Measurements from ENCODE around the gene C20orf141. TPM values are rescaled to one million over a fixed set of nuclear protein-coding genes. Genes with fewer than 3 reads are reported as not detected.
A peak's percentile ranks its signal among the peaks of the same experiment; 100 is the strongest.

C20orf141 gene
- total and polyA plus RNA-seq, 2 donors: 1.3 TPM; not detected in 1

DNA sequence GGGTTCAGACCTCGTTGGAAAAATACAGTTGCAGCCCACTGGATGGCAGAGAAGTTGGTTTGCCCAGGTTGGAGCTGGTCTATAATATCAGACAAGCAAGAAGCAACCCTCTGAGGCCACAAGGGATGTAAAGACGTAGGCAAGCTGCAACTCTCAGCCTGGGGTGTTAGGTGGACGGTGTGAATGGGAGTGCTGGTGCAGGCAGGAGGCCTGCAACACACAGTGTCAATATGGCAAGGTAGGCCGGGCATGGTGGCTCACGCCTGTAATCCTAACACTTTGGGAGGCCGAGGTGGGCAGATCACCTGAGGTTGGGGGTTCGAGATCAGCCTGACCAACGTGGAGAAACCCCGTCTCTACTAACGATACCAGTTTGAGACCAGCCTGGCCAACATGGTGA, 36.3 kb downstream of the C20orf141 start:
- peaks cover 0 to 5% of the 10 kb centered on the region in 2 donors for H3K4me1 ChIP-seq (ENCODE audit: control insufficient read depth in 2 of 2, insufficient read depth in 2 of 2, low read length in 2 of 2)
- H3K9me3 ChIP-seq (ENCODE audit: control insufficient read depth in 2 of 2, insufficient read depth in 1 of 2, low read length in 1 of 2): no peaks in the 10 kb centered on the region
- WGBS: 96% methylated on average over 10 of the region's 10 CpGs
- no peaks in the 10 kb centered on the region for H3K27me3 ChIP-seq (ENCODE audit: control insufficient read depth in 2 of 2, insufficient read depth in 1 of 2, low read length in 1 of 2)
- H3K4me3 ChIP-seq (ENCODE audit: low read length in 2 of 2): no peak overlapping the region
- no peak for DNase-seq (ENCODE audit: low read depth in 6 of 9, low spot score in 9 of 9)
- H3K27ac ChIP-seq (ENCODE audit: low read depth in 1 of 2, low read length in 1 of 2): no peak overlapping the region
- H3K36me3 ChIP-seq (ENCODE audit: control insufficient read depth in 2 of 2, insufficient read depth in 2 of 2, low read length in 1 of 2): no peaks in the 10 kb centered on the region

- no peaks in the 10 kb centered on the region for H3K4me1 ChIP-seq (ENCODE audit: control insufficient read depth in 2 of 2, insufficient read depth in 2 of 2, low read length in 2 of 2)
- no peaks in the 10 kb centered on the region for H3K27me3 ChIP-seq (ENCODE audit: control insufficient read depth in 2 of 2, insufficient read depth in 1 of 2, low read length in 1 of 2)
- no peak overlapping the region for H3K27ac ChIP-seq (ENCODE audit: low read depth in 1 of 2, low read length in 1 of 2)
- WGBS: 96% methylated on average over 2 of the region's 2 CpGs
- H3K9me3 ChIP-seq (ENCODE audit: control insufficient read depth in 2 of 2, insufficient read depth in 1 of 2, low read length in 1 of 2): no peaks in the 10 kb centered on the region
- H3K36me3 ChIP-seq (ENCODE audit: control insufficient read depth in 2 of 2, insufficient read depth in 2 of 2, low read length in 1 of 2): peaks cover 22 to 27% of the 10 kb centered on the region in 2 donors
- no peak overlapping the region for H3K4me3 ChIP-seq (ENCODE audit: low read length in 2 of 2)
- no peak for DNase-seq (ENCODE audit: low read depth in 6 of 9, low spot score in 9 of 9)
These were observed 43.8 kb downstream of the C20orf141 start for GRCh38 chr20:2858591-2858990.

DNA sequence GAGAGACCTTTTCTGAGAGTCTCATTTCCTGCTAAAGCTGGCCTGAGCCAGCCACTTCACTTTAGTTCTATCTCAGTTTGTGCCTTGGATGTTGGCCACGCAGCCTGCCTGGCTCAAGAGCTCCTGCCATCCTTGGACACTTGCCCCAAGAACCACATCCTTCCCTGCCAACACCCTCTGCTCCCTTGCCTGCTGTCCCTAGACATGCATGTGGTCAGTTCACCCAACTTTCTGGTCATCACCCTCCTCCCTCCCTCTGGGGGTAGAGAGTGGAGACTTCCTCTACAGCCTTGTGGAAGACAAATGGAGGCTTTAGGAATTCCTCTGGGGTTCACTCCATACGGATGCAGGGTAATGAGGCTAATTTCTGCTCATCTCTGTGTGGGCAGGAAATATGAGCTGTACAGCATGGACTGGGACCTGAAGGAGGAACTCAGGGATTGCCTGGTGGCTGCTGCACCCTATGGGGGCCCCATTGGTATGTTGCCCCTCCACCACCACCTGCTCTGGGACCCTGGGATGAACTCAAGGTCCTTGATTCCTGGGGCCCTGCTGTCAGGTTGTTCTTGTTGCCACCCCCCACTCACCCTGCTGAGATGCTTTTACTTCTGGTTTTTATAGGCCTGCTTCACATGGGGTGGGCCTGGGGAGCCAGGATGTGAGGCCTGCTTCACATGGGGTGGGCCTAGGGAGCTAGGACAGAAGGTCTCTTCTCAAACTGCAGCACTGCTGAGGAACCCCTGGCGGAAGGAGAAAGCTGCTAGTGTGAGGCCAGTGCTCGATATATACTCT, 44.7 kb downstream of the C20orf141 start:
- WGBS: 94% methylated on average over 4 of the region's 4 CpGs
- peaks cover 27 to 33% of the 10 kb centered on the region in 2 donors for H3K36me3 ChIP-seq (ENCODE audit: control insufficient read depth in 2 of 2, insufficient read depth in 2 of 2, low read length in 1 of 2)

GRCh38 chr20:2864626-2865025, 49.8 kb downstream of the C20orf141 start:
- Histone ChIP-seq H3K4me3 (ENCODE audit: low read length in 2 of 2) (no peak overlapping the region), H3K36me3 (ENCODE audit: control insufficient read depth in 2 of 2, insufficient read depth in 2 of 2, low read length in 1 of 2) (peaks cover 29 to 52% of the 10 kb centered on the region in 2 donors), H3K27ac (ENCODE audit: low read depth in 1 of 2, low read length in 1 of 2) (no peak overlapping the region), H3K27me3 (ENCODE audit: control insufficient read depth in 2 of 2, insufficient read depth in 1 of 2, low read length in 1 of 2) (no peaks in the 10 kb centered on the region), H3K4me1 (ENCODE audit: control insufficient read depth in 2 of 2, insufficient read depth in 2 of 2, low read length in 2 of 2) (peaks cover 0 to 21% of the 10 kb centered on the region in 2 donors), H3K9me3 (ENCODE audit: control insufficient read depth in 2 of 2, insufficient read depth in 1 of 2, low read length in 1 of 2) (no peaks in the 10 kb centered on the region)
- WGBS: 99% methylated on average over 12 of the region's 12 CpGs
- DNase-seq (ENCODE audit: low read depth in 6 of 9, low spot score in 9 of 9): no peak

More for the DNA sequence above, 44.7 kb downstream of the C20orf141 start:
- Histone ChIP-seq H3K27me3 (ENCODE audit: control insufficient read depth in 2 of 2, insufficient read depth in 1 of 2, low read length in 1 of 2) (no peaks in the 10 kb centered on the region), H3K27ac (ENCODE audit: low read depth in 1 of 2, low read length in 1 of 2) (no peak overlapping the region), H3K4me1 (ENCODE audit: control insufficient read depth in 2 of 2, insufficient read depth in 2 of 2, low read length in 2 of 2) (no peaks in the 10 kb centered on the region), H3K4me3 (ENCODE audit: low read length in 2 of 2) (no peak overlapping the region), H3K9me3 (ENCODE audit: control insufficient read depth in 2 of 2, insufficient read depth in 1 of 2, low read length in 1 of 2) (no peaks in the 10 kb centered on the region)
- DNase-seq (ENCODE audit: low read depth in 6 of 9, low spot score in 9 of 9): no peak

GRCh38 chr20:2865101-2865500, 50.3 kb downstream of the C20orf141 start:
- 96% methylated on average over 10 of the region's 10 CpGs for WGBS
- Histone ChIP-seq H3K27ac (ENCODE audit: low read depth in 1 of 2, low read length in 1 of 2) (peak overlapping the region; percentile 0 to 26), H3K27me3 (ENCODE audit: control insufficient read depth in 2 of 2, insufficient read depth in 1 of 2, low read length in 1 of 2) (no peaks in the 10 kb centered on the region), H3K36me3 (ENCODE audit: control insufficient read depth in 2 of 2, insufficient read depth in 2 of 2, low read length in 1 of 2) (peaks cover 28 to 49% of the 10 kb centered on the region in 2 donors), H3K4me3 (ENCODE audit: low read length in 2 of 2) (no peak overlapping the region), H3K4me1 (ENCODE audit: control insufficient read depth in 2 of 2, insufficient read depth in 2 of 2, low read length in 2 of 2) (peaks cover 0 to 21% of the 10 kb centered on the region in 2 donors), H3K9me3 (ENCODE audit: control insufficient read depth in 2 of 2, insufficient read depth in 1 of 2, low read length in 1 of 2) (no peaks in the 10 kb centered on the region)
- DNase-seq (ENCODE audit: low read depth in 6 of 9, low spot score in 9 of 9): no peak

Other genes starting within 250 kb of the C20orf141 start
- 236 TPM for gene NOP56, start 162.4 kb upstream of the C20orf141 start, total RNA-seq
- gene NOP56, start 162.4 kb upstream of the C20orf141 start, polyA plus RNA-seq: 152 TPM
- gene IDH3B, start 150.8 kb upstream of the C20orf141 start, total RNA-seq: 121 TPM
- gene IDH3B, start 150.8 kb upstream of the C20orf141 start, polyA plus RNA-seq: 68.9 TPM
- gene EBF4, start 122.2 kb upstream of the C20orf141 start, total RNA-seq: 2.9 TPM
- 9.9 TPM for gene EBF4, start 122.2 kb upstream of the C20orf141 start, polyA plus RNA-seq
- gene CPXM1, start 14.4 kb upstream of the C20orf141 start, total RNA-seq: 11.9 TPM
- gene CPXM1, start 14.4 kb upstream of the C20orf141 start, polyA plus RNA-seq: 14.1 TPM
- 0.05 TPM for gene TMEM239, start 1.4 kb downstream of the C20orf141 start, total RNA-seq
- under 0.01 TPM for gene TMEM239, start 1.4 kb downstream of the C20orf141 start, polyA plus RNA-seq
- 25.1 TPM for gene PCED1A, start 25.7 kb downstream of the C20orf141 start, total RNA-seq
- 105 TPM for gene PCED1A, start 25.7 kb downstream of the C20orf141 start, polyA plus RNA-seq
- gene VPS16, start 25.8 kb downstream of the C20orf141 start, total RNA-seq: 37.0 TPM
- gene VPS16, start 25.8 kb downstream of the C20orf141 start, polyA plus RNA-seq: 93.3 TPM
- 55.0 TPM for gene PTPRA, start 58.5 kb downstream of the C20orf141 start, total RNA-seq
- 35.5 TPM for gene PTPRA, start 58.5 kb downstream of the C20orf141 start, polyA plus RNA-seq
- 0.14 TPM for gene GNRH2, start 228.6 kb downstream of the C20orf141 start, total RNA-seq
- 0.66 TPM for gene GNRH2, start 228.6 kb downstream of the C20orf141 start, polyA plus RNA-seq
- 47.5 TPM for gene MRPS26, start 231.1 kb downstream of the C20orf141 start, total RNA-seq
- 40.5 TPM for gene MRPS26, start 231.1 kb downstream of the C20orf141 start, polyA plus RNA-seq